DMS114 treated with DMSO at 0.1 percent for 48 hours (cell line): ENCODE results near the gene CASTOR1.

Source experiments
- DNase-seq: peaks from one replicate; lab custom pipeline; 2025; ENCODE audit not compliant: unreplicated experiment; lab: John Stamatoyannopoulos, UW

The CASTOR1 gene

DNA sequence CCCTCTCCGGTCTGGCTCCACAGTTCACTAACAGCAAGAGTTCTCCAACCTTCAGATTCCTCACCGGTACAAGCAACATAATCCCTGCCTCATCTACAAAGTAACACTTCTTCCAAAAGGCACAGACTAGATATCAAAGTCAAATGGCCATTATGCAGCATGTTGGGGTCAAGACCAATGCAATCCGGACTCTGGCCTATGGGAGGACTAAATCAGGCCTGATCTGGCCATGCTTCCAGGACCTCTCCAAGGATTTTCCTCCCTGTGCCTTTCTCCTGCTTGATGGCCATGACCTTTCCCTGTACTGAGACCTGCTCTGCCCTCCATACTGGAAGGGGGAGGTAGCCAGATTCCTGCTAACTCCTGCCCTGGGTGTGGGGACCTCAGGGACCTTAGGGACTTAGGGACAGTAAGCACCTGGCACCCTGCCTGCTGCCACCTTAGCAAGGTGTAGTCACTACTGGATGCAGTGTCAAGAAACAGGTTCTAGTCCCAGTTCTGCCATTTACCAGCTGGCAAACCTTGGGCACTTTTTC lies 30.8 kb upstream of the CASTOR1 start:
- no peak for DNase-seq

GRCh38 chr22:30318799-30319419 lies 29.6 kb upstream of the CASTOR1 start:
- DNase-seq: no peak

DNA sequence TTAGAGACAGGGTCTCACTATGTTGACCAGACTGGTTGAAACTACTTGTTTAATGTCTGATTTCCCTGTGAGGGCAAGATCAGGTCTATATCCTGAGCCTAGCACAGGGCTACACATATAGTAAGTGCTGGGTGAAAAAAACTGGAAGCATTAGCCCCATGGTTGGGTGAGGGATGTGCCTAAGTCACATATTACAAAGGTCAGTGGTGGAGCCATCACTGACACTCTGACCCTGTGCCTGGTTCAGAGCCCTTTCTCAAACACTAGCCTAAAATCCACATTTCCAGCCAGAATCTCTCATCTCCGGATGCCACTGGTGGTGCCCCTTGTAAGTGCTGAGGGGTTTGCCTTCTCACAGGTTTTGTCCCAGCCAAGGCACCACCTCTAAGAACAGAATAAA lies 28.5 kb upstream of the CASTOR1 start:
- no peak for DNase-seq

DNA sequence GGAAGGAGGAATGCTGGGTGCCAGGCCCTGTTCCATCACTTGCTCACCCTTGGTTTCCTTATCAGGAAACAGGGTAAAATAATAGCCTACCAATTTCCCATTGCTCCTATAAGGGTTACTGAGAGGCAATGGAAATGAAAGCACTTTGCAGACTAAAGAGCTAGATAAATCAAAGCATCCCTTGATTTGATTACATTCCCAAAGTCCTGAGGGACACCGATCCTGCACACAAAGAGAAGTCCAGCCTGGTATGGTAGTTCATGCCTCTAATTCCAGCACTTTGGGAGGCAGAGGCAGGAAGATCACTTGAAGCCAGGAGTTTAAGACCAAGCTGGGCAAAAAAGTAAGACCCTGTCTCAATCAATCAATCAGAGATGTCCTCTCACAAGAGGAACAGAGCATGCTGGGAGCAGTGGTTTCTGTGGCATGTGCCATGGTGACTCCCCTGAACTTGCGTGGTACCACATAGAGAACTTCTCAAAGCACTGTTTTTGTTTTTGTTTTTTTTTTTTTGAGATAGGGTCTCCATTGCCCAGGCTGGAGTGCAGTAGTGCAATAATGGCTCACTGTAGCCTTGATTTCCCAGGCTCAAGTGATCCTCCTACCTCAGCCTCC lies 26.8 kb upstream of the CASTOR1 start:
- DNase-seq: no peak

DNA sequence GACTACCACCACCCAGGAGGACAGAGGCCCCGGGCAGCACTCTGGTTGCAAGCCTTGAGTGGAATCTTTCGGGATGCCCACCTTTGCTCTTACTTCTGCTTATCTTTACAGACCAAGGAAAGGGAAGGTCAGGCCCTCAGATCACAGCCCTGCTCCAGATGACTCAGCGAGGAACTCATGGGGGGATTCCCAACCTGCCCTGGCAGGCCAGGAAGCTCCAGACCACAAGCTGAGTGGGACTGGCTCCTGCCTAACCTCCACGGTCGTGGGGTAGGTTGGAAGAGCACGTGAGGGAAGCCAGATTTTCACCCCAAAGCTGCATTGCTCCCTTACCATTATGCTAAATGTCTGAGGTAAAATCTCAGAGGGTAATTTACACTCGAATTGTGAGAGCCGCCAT lies 25.6 kb upstream of the CASTOR1 start:
- DNase-seq: no peak

DNA sequence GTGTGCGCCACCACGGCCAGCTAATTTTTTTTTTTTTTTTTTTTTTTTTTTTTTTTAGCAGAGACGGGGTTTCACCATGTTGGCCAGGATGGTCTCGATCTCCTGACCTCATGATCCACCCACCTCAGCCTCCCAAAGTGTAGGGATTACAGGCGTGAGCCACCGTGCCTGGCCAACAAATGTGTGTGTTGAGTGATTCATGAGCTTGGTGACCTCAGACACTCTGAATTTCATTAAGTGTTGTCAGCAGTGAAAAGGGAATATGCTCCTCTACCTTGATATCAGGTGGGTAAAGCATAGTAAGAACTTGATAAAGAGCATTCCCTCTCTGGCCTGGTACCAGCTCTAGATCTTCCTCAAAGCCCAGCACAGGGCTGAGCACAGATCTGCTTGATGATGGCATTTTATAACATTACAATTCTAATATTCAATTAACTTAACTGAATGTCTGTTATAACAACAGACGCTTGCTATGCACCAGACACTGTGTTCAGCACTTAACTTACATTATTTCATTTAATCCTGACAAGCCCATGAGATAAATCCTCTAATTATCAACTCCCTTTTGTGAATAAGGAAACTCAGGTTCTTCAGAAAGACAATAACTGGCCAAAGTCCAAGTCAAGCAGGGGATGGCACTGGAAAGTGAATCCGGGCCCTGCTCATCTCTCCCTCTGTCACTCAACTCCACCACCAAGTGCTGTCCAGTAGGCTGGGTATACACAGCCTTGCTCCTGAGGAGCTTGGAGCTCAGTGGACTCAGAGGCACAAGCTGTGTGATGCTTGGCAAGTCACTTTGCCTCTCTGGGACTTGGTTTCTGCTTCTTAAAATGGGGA lies 24.4 kb upstream of the CASTOR1 start:
- DNase-seq: no peak

- DNase-seq: no peak
Measured at GRCh38 chr22:30312053-30312452, 22.7 kb upstream of the CASTOR1 start.

- DNase-seq: no peak
Measured at GRCh38 chr22:30310881-30311771, 21.8 kb upstream of the CASTOR1 start.

DNA sequence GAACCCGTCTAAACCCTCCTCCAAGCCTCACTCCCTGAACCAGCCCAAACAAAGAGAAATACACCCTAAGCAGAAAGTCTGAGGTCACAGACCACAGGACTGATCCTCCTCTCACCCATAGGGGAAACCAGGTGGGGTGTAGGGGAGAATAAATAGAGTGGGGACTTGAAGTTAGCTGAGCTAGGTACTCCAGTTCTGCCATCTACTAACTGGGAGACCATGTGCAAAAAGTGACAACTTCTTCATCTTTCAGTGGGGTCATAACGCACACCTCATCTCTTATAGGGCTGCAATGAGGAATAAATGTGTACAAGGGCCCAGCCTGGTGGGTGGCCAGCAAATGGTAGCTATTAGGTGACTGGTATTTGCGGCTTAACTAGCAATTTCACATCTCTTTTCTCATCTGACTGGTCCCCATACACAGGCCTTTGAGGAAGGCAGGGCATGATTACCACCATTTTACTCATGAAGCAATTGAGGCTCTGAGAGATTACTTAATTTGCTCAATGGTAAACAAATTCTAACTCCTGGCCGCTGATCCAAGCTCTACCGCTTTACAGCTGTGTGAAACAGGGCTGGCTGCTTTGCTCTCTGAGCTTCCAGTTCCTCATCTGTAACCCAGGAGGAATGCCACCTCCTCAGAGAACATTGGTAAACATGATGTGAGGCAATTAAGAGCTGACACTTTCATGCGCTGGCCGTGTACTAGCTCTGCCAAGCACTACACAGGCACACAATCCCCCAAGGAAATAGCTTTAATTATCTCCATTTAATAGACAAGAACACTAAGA lies 20.8 kb upstream of the CASTOR1 start:
- DNase-seq: no peak

DNA sequence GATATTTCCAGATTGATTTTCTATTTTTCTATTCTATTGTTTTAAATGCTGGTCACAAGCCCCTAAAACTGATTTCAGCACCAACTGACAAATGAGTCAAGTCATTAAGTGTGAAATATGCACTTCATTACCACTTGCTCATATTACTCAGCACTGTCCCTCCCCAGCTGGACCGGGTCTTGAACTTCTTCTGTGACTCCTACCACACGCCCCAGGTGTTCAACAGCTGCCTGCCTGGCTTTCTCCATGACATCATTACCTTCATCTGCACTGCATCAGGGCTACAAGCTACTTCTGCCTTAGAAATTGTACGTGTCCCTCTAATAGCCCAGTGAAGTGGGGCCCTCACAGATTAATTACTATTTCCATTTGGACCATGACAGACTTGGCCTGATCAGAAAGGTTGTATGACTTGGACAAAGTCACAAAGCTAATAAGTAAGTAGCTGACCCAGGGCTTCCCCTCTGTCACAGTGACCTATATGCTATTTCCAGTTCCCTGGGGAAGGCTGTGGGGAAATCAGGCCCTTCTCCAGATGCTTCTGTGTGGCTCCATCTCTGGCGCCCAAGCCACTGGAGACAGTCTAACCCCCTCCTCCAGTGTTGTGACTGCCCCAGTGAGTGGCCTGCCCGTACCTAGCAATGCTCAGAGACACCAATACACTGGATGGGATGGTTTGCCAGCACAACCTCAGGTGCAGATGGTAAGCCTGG lies 19.4 kb upstream of the CASTOR1 start:
- no peak for DNase-seq

GRCh38 chr22:30308093-30308492 lies 18.8 kb upstream of the CASTOR1 start:
- no peak for DNase-seq

DNA sequence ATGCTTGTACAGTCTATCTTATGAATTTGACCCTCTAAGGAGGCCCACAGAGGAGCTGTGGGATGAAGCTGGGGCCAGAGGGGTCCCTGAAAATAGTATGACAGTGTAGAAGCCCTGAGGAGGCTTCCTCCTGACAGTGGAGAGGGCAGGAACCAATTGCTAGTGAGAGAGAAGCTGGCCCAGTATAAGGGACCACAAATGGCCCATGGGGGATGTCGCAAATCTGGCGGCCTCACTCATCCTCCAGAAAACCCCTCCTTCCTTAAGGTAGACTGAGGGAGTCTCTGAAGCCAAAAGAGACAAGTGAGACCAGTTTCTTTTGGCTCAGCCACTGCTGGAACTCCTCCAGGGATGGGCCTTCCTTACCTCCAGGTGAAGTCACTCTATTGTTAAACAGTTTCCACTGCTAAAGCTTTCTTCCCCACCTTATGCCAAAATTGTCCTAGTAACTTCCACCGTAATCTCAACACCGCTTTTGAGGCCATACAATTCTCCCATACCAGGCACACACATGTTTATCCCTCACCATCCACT lies 17.8 kb upstream of the CASTOR1 start:
- no peak for DNase-seq

GRCh38 chr22:30306627-30307011 lies 17.3 kb upstream of the CASTOR1 start:
- no peak for DNase-seq

DNA sequence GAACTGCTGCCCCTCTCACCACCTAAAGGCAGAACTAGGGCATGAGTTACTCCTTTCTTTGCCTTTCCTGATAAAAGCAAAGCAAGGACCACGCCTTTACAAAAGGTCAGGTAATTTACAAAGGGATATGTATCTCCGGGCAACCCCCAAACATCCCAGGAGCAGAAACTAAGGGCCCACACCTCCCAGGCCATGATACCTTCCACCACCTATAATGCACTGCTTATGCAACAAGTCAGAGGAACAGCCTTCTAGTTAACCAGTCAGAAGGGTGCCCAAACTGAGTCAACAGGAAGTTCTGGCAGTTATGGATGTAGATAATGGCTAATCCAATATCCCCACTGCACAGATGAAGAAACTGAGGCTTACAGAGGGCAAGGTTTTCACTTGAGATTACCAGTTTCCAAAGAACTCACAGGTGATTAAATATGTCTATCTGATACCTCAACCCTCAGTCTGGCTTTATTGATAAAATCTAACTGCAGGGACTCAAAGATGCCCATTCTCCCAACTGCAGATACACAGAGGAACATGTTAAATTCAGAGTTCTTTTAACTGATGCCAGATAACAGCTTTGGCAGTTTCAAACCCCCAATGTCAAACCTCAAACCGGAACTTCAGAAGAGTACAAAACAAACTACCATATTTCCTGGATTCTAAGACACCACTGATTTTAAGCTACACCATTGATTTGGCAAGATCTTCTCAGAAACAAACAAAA lies 16.8 kb upstream of the CASTOR1 start:
- DNase-seq: no peak

DNA sequence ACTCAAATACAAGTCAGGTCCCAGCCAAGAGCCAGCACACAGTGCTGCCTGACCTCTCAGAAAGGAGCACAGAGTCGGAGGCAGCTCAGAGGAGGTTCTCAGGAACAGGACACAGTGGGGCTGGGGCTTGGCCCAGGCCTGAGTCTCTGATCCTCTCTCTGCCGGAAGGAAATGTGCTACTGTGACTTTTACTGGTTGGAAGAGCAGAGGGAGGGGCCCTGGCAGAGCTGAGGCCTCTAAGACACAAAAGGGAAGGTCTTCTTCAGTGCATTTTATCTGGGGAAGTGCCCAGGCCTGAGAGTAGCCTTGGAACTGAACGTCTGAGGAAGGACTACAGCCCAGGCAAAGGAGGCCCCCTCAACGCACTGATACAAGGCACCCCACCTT lies 16.2 kb upstream of the CASTOR1 start:
- no peak for DNase-seq

GRCh38 chr22:30304495-30305244 lies 15.4 kb upstream of the CASTOR1 start:
- no peak for DNase-seq

DNA sequence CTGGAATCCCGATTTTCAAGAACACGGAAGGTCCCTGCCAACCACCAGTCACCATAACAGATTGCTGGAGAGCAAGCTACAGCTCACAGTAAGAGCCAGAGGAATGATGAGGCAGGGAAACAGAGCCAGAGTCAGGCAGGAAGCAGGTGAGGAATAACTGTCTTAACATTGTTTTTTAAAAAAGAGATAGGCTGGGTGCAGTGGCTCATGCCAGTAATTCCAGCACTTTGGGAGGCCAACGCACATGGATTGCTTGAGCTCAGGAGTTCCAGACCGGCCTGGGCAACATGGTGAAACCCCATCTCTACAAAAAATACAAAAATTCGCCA lies 13.5 kb upstream of the CASTOR1 start:
- DNase-seq: no peak
